GM21529 (cell line): ENCODE measurements around the gene GARIN5B.

Source experiments
- ATAC-seq: cut with Tn5 transposase; IDR thresholded peaks from one replicate; pipeline ENCODE4 v1.9.1; 2021; ENCODE audit not compliant: unreplicated experiment

GARIN5B gene

GRCh38 chr19:55389386-55390317, 26.6 kb upstream of the GARIN5B start:
- no peak for ATAC-seq

- ATAC-seq = no peak
Observed at GRCh38 chr19:55387736-55388497, 24.9 kb upstream of the GARIN5B start.

- no peak for ATAC-seq
Observed at GRCh38 chr19:55386493-55386971, 23.5 kb upstream of the GARIN5B start.

GRCh38 chr19:55385724-55386492, 22.8 kb upstream of the GARIN5B start, which contains the start of gene RPL28:
Gene RPL28 (plus strand): TSS chr19:55385932. CDS start chr19:55386358, 426 bp downstream.
- ATAC-seq = peak; percentile 63

GRCh38 chr19:55384920-55385723, 22.1 kb upstream of the GARIN5B start:
- ATAC-seq = peak; percentile 58

- no peak for ATAC-seq
Observed at GRCh38 chr19:55384131-55384919, 21.3 kb upstream of the GARIN5B start, which contains the start of gene TMEM238. Gene TMEM238 (minus strand): TSS chr19:55384292. CDS start chr19:55384259, 33 bp downstream.

GRCh38 chr19:55383279-55384130, 20.4 kb upstream of the GARIN5B start:
- ATAC-seq = no peak

GRCh38 chr19:55382522-55383054, 19.5 kb upstream of the GARIN5B start:
- ATAC-seq = no peak

- ATAC-seq = no peak
Observed at GRCh38 chr19:55382013-55382412, 19.0 kb upstream of the GARIN5B start.

- no peak for ATAC-seq
Observed at GRCh38 chr19:55379174-55379573, 16.1 kb upstream of the GARIN5B start.

GRCh38 chr19:55377356-55378131, 14.5 kb upstream of the GARIN5B start:
- ATAC-seq = no peak

GRCh38 chr19:55376241-55376933, 13.3 kb upstream of the GARIN5B start, which contains the start of gene TMEM190:
Gene TMEM190 (plus strand): TSS chr19:55376826. CDS start chr19:55376854, 28 bp downstream.
- ATAC-seq = no peak

- ATAC-seq = no peak
Observed at GRCh38 chr19:55373993-55374757, 11.1 kb upstream of the GARIN5B start.

- no peak for ATAC-seq
Observed at GRCh38 chr19:55373306-55373992, 10.4 kb upstream of the GARIN5B start.
